Activated CD8-positive, alpha-beta memory T cell treated with anti-CD3 and anti-CD28 coated beads for 4 hours (primary cell): Measurements from ENCODE around the gene EIF4EBP3.

Experiments used
- DNase-seq, 2 donors: peaks; one replicate each; pipeline ENCODE4 v3.0.0-alpha.2; 2020; ENCODE audit warnings: low read depth in 2 of 2

Gene EIF4EBP3

DNA sequence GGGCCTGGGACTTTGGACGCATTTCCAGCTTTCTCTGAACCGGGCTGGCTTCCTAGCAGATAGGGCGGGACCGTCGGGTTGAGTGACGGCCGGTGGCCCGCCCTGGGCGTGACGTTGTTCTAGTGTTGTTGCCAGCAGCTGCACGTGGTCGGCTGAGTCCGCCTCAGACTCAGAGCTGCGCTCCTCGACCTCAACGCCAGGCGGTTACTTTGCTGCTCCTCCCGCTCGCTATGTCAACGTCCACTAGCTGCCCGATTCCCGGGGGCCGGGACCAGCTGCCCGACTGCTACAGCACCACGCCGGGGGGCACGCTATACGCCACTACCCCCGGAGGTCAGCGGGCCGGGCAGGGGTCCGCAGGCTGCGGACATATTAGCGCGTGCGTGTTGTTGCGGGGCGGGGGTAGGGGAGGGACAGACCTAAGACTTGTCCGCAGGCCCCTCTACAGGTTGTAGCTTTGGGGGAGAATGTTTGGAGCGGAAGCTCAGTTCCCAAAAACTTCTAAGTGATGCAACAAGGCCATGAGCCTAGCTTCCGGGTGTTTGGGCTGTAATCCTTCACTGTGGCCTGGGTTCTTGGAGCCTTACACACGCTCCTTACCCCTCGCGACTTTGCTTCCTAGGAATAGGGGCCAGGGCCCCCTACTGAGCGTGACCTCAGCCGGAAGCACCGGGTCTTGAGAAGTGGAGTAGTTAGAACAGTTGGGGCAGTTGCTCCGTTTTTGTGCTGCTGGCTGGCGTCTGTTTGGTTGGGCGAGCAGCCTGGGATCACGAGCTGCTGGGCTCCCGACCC lies at the start of gene EIF4EBP3:
Gene EIF4EBP3, plus strand, starts transcription at position 155 of the 792 bp plus-strand sequence. Its CDS starts 76 bp downstream, at position 231.
- peak; percentile 56 to 74 for DNase-seq

DNA sequence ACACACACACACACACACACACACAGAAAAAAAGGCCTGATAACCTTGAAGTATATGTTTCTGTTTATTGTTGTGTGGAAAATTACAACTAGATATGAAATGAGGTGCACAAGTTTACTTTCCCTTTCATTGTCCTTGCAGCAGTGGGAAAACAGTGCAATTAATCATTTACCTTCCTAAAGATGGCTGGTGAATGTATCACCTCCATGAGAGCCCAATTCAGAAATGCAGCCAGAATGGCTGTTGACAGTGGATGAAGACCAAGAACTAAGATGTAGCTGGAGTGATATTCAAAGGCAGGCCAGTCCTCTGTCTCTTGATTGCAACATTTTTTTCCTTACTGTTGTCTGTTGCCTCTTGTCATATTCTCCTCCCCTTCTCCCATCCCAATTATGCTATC lies 49.6 kb upstream of the EIF4EBP3 start:
- no peak for DNase-seq

- DNase-seq, result no peak
Observed at GRCh38 chr5:140498591-140498990, 48.9 kb upstream of the EIF4EBP3 start.

- no peak for DNase-seq
Observed at GRCh38 chr5:140502834-140503233, 44.6 kb upstream of the EIF4EBP3 start.

- no peak for DNase-seq
Observed at GRCh38 chr5:140509898-140510297, 37.6 kb upstream of the EIF4EBP3 start.

- no peak for DNase-seq
Observed at GRCh38 chr5:140513124-140513523, 34.3 kb upstream of the EIF4EBP3 start.

- DNase-seq, result no peak
Observed at GRCh38 chr5:140524003-140524402, 23.5 kb upstream of the EIF4EBP3 start.

DNA sequence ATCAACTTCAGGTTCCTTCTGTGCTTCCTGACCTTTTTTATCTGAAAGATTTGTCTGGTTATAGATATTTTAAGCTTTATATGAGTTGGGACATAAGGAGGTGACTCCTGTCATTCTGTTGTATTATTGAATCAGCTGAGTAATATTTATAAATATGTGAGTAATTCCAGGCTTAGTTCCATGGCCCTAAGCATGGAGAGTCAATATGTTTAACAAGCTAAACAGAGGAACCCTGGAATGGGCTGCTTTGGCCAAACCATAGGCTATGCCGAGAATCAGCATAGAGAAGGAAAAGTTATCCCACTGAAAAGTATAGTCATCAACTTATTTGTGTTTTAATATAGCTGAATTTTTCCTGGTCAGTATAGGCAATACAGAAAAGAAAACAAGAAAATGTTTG lies 7.2 kb upstream of the EIF4EBP3 start:
- DNase-seq, result no peak

- no peak for DNase-seq
Observed at GRCh38 chr5:140542972-140543371, 4.5 kb upstream of the EIF4EBP3 start.

- no peak for DNase-seq
Observed at GRCh38 chr5:140544986-140545385, 2.5 kb upstream of the EIF4EBP3 start.

GRCh38 chr5:140545606-140546005 lies 1.9 kb upstream of the EIF4EBP3 start:
- no peak for DNase-seq

- no peak for DNase-seq
Observed at GRCh38 chr5:140546851-140547507, 483 bp upstream of the EIF4EBP3 start.

GRCh38 chr5:140548300-140548688 lies 832 bp downstream of the EIF4EBP3 start:
- DNase-seq, result no peak

DNA sequence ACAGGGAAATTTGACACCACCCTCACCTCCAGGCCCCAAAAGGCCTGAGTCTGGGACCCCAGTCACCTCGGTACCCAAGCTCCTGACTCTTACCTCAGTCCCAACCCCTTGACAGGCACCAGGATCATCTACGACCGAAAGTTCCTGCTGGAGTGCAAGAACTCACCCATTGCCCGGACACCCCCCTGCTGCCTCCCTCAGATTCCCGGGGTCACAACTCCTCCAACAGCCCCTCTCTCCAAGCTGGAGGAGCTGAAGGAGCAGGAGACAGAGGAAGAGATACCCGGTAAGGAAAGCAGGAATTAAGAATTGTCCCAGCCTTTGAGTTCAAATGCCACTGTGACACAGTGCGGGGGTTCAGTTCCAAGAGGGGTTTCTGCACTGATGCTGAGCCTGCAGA lies 1.3 kb downstream of the EIF4EBP3 start:
- no peak for DNase-seq

GRCh38 chr5:140549237-140550144 lies 2.0 kb downstream of the EIF4EBP3 start:
- no peak for DNase-seq

GRCh38 chr5:140550147-140551079 lies 3.0 kb downstream of the EIF4EBP3 start:
- DNase-seq, result no peak

DNA sequence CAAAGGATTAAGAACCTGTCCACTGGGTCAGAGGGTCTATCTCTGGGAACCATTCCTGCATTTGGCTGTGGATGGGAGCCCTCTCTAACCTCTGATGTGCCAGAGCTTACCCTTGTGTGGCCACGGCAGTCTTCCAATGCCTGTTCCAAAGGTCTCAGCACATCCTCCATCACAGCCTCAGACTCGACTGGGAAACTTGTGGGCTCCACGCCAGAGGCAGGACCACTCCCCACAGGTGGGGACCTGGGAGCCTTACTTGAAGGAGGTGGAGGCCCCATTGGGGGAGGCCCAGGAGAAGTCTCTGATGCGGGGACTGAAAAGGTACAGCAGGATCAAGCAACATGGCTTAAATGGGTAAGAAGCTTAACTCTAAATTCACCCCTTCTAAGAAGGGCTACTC lies 4.4 kb downstream of the EIF4EBP3 start:
- no peak for DNase-seq

GRCh38 chr5:140553657-140554056 lies 6.2 kb downstream of the EIF4EBP3 start:
- DNase-seq, result no peak

DNA sequence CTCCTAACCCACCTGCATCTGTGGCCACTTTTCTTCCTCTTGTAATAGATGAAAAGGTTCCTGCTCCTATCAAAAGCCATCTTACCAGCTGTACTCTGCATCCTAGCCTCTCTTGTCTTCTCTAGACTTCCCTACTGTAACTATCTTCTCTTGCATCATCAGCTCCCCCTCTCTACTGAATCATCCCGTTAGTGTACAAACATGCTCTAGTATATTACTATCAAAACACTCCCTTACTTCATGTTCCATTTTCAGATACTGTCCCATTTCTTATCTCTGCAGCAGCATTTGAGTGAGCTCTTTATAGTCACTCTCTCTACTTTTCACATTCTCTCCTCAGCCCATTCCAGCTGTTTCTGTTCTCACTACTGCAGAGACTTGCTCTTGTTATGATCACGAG lies 7.0 kb downstream of the EIF4EBP3 start:
- no peak for DNase-seq

GRCh38 chr5:140555747-140556312 lies 8.4 kb downstream of the EIF4EBP3 start:
- no peak for DNase-seq

GRCh38 chr5:140556438-140556837 lies 9.0 kb downstream of the EIF4EBP3 start:
- no peak for DNase-seq
